WTC11 (cell line): ENCODE results near the gene TAF5L.

ENCODE experiments used
- JUN ChIP-seq: sonication (generic); formaldehyde crosslinking; IDR thresholded peaks from 2 replicates; pipeline ENCODE4 v1.8.0; 2023; ENCODE audit warnings: mild to moderate bottlenecking, missing genetic modification reagents
- ZNF121 ChIP-seq: sonication (generic); formaldehyde crosslinking; IDR thresholded peaks from 2 replicates; pipeline ENCODE4 v1.8.0; 2023; ENCODE audit warnings: missing genetic modification reagents
- ZNF219 ChIP-seq: sonication (generic); formaldehyde crosslinking; IDR thresholded peaks from 2 replicates; pipeline ENCODE4 v1.8.0; 2023; ENCODE audit warnings: missing genetic modification reagents, mild to moderate bottlenecking, borderline replicate concordance
- TF ChIP-seq, protein P1 (sequence below): fragments of 200-600 bp; IDR thresholded peaks from 2 replicates; pipeline ENCODE4 v1.8.0; 2022; ENCODE audit warnings: antibody characterized with exemption
- TF ChIP-seq, protein P2 (sequence below): sonication (generic); formaldehyde crosslinking; IDR thresholded peaks from 2 replicates; pipeline ENCODE4 v1.8.0; 2023; ENCODE audit warnings: missing genetic modification reagents, mild to moderate bottlenecking, borderline replicate concordance
- TF ChIP-seq, protein P3 (sequence below): sonication (generic); formaldehyde crosslinking; IDR thresholded peaks from 2 replicates; pipeline ENCODE4 v1.8.1; 2022; ENCODE audit warnings: mild to moderate bottlenecking, missing genetic modification reagents, moderate library complexity, borderline replicate concordance
- TF ChIP-seq, protein P4 (sequence below): sonication (generic); formaldehyde crosslinking; conservative IDR thresholded peaks from 2 replicates; pipeline ENCODE4 v1.8.1; 2022; ENCODE audit warnings: mild to moderate bottlenecking, missing genetic modification reagents
- TF ChIP-seq, protein P5 (sequence below): sonication (generic); formaldehyde crosslinking; IDR thresholded peaks from 2 replicates; pipeline ENCODE4 v1.8.1; 2022; ENCODE audit warnings: mild to moderate bottlenecking, moderate library complexity, missing genetic modification reagents
- TF ChIP-seq, protein P6 (sequence below): sonication (generic); formaldehyde crosslinking; IDR thresholded peaks from 2 replicates; pipeline ENCODE4 v1.8.1; 2023; ENCODE audit warnings: mild to moderate bottlenecking, missing genetic modification reagents, moderate library complexity

DNA sequence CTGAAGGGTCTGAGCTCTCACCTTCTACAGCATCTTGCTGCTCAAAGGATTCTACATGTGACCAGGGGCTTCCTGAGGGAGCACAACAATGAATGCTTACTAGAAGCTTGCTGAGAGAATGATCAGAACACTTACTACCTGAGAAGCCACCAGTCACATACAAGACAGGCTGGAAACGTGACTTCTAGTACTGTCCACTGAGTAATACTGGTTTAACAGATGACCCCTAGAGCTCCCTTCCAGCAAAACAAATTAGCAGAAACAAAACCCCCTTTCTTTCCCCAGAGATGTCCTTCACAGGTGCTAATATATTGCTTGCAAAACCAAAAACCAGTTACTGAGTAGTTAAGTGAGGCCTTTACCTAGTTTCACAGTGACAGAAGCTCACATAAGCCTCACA lies 2.1 kb downstream of the TAF5L start:
- TF ChIP-seq, protein P1, sequence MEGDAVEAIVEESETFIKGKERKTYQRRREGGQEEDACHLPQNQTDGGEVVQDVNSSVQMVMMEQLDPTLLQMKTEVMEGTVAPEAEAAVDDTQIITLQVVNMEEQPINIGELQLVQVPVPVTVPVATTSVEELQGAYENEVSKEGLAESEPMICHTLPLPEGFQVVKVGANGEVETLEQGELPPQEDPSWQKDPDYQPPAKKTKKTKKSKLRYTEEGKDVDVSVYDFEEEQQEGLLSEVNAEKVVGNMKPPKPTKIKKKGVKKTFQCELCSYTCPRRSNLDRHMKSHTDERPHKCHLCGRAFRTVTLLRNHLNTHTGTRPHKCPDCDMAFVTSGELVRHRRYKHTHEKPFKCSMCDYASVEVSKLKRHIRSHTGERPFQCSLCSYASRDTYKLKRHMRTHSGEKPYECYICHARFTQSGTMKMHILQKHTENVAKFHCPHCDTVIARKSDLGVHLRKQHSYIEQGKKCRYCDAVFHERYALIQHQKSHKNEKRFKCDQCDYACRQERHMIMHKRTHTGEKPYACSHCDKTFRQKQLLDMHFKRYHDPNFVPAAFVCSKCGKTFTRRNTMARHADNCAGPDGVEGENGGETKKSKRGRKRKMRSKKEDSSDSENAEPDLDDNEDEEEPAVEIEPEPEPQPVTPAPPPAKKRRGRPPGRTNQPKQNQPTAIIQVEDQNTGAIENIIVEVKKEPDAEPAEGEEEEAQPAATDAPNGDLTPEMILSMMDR: no peak
- TF ChIP-seq, protein P2, sequence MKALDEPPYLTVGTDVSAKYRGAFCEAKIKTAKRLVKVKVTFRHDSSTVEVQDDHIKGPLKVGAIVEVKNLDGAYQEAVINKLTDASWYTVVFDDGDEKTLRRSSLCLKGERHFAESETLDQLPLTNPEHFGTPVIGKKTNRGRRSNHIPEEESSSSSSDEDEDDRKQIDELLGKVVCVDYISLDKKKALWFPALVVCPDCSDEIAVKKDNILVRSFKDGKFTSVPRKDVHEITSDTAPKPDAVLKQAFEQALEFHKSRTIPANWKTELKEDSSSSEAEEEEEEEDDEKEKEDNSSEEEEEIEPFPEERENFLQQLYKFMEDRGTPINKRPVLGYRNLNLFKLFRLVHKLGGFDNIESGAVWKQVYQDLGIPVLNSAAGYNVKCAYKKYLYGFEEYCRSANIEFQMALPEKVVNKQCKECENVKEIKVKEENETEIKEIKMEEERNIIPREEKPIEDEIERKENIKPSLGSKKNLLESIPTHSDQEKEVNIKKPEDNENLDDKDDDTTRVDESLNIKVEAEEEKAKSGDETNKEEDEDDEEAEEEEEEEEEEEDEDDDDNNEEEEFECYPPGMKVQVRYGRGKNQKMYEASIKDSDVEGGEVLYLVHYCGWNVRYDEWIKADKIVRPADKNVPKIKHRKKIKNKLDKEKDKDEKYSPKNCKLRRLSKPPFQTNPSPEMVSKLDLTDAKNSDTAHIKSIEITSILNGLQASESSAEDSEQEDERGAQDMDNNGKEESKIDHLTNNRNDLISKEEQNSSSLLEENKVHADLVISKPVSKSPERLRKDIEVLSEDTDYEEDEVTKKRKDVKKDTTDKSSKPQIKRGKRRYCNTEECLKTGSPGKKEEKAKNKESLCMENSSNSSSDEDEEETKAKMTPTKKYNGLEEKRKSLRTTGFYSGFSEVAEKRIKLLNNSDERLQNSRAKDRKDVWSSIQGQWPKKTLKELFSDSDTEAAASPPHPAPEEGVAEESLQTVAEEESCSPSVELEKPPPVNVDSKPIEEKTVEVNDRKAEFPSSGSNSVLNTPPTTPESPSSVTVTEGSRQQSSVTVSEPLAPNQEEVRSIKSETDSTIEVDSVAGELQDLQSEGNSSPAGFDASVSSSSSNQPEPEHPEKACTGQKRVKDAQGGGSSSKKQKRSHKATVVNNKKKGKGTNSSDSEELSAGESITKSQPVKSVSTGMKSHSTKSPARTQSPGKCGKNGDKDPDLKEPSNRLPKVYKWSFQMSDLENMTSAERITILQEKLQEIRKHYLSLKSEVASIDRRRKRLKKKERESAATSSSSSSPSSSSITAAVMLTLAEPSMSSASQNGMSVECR (CRISPR knock-in tag): no peak
- TF ChIP-seq, protein P3, sequence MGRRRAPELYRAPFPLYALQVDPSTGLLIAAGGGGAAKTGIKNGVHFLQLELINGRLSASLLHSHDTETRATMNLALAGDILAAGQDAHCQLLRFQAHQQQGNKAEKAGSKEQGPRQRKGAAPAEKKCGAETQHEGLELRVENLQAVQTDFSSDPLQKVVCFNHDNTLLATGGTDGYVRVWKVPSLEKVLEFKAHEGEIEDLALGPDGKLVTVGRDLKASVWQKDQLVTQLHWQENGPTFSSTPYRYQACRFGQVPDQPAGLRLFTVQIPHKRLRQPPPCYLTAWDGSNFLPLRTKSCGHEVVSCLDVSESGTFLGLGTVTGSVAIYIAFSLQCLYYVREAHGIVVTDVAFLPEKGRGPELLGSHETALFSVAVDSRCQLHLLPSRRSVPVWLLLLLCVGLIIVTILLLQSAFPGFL (CRISPR knock-in tag): no peak
- TF ChIP-seq, protein P4, sequence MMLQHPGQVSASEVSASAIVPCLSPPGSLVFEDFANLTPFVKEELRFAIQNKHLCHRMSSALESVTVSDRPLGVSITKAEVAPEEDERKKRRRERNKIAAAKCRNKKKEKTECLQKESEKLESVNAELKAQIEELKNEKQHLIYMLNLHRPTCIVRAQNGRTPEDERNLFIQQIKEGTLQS (CRISPR knock-in tag): no peak
- TF ChIP-seq JUN (CRISPR knock-in tag) (no peak), ZNF219 (CRISPR knock-in tag) (no peak), ZNF121 (CRISPR knock-in tag) (no peak)
- TF ChIP-seq, protein P5, sequence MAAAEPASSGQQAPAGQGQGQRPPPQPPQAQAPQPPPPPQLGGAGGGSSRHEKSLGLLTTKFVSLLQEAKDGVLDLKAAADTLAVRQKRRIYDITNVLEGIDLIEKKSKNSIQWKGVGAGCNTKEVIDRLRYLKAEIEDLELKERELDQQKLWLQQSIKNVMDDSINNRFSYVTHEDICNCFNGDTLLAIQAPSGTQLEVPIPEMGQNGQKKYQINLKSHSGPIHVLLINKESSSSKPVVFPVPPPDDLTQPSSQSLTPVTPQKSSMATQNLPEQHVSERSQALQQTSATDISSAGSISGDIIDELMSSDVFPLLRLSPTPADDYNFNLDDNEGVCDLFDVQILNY (CRISPR knock-in tag): no peak
- TF ChIP-seq, protein P6, sequence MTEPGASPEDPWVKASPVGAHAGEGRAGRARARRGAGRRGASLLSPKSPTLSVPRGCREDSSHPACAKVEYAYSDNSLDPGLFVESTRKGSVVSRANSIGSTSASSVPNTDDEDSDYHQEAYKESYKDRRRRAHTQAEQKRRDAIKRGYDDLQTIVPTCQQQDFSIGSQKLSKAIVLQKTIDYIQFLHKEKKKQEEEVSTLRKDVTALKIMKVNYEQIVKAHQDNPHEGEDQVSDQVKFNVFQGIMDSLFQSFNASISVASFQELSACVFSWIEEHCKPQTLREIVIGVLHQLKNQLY: no peak
